Stimulated activated CD4-positive, alpha-beta T cell treated with anti-CD3 and anti-CD28 coated beads, Interleukin-4, amount 100 ng/mL, for 4 hours (primary cell): ENCODE results near the gene HOXA9.

Source experiments
- DNase-seq, 2 experiments: peaks; one replicate each; pipeline ENCODE4 v3.0.0-alpha.2; 2020

HOXA9 gene

DNA sequence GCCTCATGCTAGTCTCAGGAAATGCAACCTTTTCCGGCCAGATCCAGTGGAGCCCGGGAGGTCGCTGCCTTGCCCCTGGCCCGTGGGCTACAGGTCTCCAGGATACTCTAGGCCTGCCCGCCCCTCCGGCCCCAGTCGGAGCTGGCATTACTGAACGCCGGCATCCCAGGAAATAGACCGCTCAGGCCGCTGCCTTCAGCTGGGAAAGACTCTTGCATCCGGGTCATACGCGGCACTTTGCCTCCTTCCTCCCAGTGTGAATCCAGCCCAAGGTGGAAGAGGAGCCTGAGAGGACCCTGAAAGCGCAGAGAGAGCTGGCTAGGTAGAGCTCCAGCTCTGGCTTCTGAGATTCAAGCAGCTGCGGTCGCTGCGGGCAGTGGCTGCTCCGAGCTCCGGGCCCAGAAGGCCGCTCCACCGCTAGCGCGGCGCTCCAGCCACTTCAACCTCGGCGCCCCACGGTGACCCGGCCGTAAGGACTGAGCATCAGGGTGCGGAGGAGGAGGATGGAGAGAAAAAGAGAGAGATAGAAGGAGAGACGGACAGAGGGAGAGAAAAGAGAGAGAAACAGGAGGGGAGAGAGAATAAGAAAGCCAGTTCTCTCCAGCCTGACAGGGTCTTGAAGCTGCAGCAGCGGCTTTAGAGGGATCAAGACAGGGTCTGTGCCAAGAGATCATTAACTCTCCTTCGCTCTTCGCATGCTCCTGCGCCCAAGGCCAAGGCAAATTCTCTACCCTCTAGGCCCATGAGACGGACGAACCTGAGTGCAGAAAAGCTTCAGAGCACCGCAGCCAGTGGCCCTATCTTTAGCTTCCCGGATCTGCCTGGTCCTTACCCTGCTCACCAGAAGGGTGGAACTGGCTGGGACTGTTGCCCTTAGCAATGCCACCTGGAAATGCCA, 10.5 kb upstream of the HOXA9 start:
- DNase-seq, result no peak

DNA sequence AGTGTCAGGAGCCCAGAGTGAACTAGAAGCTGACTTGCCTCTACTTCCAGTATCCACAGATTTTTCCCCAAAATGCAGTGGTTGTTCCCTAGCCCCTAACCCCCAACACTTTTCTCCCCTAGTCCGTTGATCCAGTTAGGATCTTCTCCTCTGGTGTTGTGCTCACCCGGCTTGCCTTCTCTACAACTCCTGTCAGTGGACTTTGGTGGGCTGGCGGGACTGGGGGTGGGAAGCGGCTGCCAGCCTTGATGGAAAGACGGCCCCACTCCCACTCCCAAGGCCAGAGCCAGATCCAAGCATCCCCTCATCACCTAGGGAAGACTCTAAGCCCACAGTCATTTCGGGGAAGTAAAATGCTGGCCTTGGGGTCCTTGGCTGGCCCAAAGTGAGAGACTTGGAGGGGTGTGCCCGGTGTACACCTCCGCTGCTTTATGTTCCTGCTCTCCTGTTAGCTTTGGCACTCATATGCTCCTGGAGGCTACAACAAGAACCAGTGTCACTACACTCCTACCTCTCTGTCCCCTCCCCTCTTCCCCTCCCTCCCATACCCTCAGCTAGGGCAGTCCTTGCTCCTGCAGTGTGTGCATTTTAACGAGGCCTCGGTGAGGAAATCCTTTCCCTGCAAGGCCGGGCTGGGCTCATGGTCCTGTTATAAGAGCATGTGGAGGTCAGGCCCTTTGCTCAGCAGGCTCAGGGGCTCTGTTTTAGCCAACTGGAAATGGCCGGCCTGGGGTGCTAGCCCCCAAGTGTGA, 9.7 kb upstream of the HOXA9 start:
- no peak for DNase-seq

DNA sequence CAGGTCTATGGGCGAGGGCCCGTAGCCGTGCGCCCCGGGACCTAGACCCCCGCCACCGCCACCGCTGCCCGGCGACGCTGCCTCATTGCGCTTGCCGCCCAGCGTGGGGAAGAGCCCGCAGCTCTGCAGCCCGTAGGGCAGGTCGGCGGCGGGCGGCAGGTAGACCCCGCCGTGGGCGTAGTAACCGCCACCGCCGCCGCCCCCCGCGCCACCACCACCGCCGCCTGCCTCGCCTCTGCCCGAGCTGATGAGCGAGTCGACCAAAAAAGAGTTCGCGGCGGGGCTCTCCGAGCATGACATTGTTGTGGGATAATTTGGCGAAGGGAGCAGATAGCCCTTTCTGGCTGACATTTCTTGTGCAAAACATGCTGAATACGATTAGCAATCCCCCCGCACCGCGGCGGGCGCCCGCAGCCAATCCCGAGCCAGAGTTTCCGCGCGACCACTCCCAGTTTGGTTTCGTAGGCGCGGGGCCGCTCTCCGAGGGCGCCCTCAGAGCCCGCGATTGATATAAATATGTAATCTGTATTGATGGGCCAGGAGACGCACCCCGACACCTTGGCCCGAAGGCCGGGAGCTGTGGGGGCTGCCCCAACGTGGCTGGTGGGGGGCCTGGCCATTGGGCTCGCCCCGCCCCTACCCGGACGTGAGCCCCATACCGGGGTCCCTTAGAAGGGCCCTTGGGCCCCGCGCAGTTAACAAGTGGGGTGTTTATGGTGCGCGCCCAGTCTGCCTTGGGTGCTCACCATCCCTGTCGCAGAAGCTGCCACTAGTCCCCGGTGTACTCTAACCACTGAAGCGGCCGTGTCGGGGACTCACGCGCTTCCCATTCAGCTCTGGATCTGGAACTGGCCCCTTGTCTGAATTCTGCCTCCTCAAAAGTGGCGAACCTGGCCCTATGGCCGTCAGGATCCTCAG, 8.9 kb upstream of the HOXA9 start, which contains the start of gene HOXA10:
Gene HOXA10 (minus strand): TSS at position 365 of the 918 bp plus-strand sequence. CDS start 14 bp downstream, at position 351.
- no peak for DNase-seq

DNA sequence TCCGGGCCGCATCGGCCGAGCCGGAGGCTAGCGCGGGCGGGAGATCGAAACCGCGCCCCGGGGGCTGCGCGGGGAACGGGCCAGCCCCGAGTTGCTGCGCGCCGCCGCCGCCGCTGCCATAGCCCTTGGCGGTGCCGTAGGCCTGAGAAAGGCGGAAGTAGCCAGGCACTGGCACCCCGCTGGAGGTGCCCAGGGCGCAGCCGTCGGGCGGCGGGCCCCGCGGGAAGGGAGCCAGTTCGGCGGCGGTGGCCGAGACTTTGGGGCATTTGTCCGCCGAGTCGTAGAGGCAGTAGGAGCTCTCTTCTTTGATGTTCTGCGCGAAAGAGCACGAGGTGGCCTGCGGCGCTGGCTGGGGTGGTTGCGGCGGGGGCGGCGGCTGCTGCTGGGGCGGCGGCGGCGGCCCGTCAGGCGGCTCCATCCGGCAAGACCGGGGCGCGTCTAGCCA, 8.2 kb upstream of the HOXA9 start:
- no peak for DNase-seq

DNA sequence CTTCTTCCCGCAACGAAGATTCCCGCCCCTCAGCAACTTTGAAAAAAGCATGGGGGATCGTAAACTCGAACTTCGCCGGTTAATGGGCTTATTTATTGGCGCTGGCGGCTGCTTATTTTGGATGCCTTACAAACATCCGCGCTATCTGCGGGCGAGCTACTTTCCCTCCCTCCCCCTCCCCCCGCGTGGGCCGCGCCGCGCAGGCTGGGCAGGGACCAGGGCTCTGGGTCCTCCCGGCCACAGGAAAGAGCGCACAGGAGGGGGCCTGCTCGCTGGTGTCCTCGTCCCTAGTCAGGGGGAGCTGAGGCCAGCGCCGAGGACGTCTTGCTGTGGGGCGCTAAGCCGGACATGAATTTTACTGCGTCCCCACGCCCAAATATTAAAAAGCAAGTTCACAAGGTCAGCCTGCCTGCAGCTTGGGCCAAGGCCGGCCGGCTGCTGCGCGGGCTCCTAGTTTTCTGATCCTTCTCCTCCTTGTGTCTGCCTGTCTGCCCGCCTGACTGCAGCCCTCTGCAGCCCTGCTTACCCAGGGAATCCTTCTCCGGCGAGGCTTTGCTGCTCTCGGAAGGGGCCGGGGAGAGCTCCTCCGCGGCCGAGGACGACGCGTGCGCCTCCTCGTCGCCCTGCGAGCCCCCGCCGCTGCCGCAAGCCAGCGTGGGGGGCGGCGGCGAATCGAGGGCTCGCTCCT, 7.6 kb upstream of the HOXA9 start:
- no peak for DNase-seq

DNA sequence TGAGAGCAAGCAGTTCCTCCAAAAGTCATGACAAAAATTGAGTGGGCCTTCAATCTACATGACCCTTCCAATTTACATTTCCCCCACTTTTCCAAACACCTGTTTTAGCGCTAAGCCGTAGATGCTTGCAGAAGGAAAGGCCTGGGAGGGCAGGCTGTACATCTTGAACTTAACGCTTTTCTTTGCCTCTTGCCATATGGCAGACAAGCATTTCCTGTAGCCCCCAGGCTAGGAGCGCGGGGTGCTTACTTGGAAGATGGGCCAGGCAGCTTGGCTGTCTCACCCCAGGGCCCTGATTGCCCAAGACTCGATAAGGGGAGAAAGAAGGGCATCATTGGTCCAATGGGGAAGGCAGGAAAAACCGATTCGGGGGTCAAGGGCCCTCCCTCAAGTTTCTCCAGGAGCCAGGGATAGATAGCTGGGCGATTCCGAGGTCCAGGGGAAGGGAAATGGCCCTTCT, 7.0 kb upstream of the HOXA9 start:
- DNase-seq, result no peak

DNA sequence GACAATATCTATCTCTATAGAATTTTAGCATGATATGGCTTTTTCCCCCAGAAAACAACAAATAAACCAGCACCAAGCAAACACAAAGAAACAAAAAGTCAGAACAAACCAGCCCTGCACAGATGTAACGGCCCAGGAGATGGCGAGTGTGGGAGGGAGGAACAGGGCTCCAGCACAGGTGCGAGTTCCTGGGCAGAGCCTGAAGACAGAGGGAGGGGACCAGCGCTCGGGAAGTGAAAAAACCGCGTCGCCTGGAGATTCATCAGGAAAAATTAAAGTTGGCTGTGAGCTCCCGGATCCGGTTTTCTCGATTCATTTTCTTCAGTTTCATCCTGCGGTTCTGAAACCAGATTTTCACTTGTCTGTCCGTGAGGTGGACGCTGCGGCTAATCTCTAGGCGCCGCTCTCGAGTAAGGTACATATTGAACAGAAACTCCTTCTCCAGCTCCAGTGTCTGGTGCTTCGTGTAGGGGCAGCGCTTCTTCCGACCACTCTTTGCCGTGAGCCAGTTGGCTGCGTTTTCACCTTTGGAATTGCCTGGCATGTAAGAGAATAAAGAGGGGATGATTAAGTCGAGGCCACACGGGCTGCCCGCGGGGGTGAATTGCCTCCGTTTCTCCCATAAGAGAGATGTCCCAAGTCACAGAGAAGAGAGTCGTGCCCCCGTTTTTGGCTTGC, 6.4 kb upstream of the HOXA9 start:
- no peak for DNase-seq

DNA sequence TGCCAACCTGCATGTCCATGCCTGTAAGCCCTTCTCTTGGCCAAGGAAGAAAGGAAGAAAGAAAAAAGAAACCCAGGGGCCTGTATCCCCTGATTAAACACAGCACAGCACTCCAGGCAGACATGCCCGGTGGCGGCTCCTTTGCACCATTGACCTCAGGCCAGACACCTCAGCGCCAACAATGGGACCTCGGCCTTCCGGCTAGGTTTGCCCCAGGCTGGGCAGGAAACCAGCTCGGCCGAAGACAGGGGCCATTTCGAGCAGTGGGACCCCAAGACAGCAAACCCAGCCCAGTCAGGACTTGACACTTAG, 5.9 kb upstream of the HOXA9 start:
- DNase-seq, result no peak

DNA sequence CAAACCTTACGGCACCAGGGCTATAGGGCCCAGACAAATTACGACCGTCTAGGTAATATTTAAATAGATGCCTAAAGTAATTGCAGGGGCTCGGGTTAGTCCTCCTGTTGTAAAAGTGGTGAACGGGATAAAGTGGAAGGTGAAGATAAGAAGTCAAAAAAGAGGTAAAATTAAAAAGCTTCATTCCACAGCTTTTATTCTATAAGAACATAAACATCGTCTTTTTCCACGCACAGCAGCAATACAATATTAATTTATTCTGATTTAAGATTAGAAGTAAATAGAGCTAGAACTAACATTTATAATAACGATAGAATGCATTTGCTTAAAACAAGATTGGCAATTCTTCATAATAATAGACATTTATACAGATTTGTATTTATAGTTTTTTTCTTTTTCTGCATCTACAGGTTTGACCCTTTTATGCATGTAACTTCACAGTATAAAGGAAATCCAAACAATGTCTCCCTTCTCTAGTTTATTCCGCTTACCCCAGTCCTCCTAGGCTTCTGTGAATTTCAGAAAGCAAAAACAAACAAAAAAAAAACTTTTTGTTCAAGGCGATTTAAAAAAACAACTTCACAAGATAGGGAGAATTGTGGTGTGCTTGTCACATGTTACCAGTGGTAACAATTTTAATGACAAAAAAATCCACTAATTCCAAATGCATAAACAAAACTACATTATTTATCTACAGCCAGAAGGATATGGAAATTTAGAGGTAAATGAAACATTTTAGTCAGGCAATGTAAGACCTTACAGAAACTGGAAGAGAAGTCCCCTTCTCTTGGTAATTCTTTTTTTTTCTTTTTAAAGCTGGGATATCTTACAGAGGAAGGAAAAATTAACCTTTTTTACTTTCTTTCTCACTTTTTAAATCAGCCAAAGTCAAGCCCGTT, 5.3 kb upstream of the HOXA9 start:
- no peak for DNase-seq

DNA sequence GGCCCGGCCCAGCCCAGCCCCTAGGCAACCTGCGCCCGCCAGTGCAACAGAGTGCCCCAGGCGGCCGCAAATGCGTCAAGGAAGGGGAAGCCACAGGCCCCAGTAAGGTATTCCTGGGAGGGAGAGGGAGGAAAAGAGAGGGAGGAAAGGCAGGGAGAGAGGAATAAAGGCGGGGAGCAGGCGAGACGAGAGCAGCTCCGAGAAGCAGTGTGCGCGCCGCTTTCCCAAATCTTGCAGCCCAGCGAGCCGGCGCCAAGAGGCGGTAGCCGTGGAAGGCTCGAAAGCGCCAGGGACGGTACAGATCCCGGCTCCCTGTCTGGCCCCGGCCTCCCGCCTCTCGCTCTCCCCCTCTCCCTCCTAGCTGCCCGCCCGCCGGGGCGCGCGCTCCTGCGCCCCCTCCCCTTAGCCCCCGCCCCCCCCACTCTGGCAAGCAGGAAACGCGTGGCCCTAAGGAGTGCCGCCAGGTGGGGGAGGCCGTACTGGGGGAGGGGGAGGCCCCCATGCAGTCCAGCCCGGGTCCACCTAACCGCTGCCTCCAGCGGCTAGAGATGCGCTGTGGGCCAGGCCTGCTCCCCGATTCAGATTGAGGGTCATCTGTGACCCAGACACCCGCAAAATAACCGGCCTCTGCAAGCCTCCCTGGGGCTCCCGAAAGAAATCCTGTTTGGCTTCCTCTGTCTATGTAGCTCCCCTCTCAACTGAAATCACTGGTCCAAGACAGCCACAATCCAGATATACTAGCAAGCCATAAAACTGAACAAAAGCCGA, 4.5 kb upstream of the HOXA9 start:
- no peak for DNase-seq

DNA sequence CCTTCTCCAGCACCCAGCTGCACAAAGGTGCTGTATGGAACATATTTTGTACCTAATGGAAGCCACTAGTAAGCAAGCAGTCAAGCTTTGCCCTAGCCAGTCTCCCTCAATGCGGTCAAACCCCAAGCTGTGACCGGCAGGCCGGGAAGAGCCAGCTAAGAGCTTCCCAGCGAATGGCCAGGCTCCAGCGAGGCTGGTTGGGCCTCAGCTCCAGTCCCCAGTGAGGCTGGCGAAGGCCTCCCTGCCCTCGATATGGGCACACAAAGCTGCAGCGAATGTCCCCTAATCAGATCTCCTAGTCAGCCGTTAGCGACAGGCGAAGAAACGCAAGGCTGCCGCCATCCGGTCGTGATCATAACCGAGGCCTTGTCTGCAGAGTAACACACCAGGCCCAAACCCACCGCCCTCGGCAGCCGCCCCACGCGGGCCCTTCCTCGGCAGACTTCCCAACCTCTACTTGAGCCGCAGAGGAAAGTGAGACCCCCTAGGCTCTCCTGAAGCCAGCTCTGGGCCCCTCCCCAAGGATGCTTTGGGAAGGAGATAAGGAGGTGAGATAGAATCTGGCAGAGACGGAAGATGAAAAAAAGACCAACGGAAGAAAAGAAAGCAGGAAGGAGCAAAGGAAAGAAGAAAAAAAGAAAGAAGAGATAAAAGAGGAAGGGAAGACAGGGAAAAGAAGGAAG, 3.1 kb upstream of the HOXA9 start:
- DNase-seq, result no peak

DNA sequence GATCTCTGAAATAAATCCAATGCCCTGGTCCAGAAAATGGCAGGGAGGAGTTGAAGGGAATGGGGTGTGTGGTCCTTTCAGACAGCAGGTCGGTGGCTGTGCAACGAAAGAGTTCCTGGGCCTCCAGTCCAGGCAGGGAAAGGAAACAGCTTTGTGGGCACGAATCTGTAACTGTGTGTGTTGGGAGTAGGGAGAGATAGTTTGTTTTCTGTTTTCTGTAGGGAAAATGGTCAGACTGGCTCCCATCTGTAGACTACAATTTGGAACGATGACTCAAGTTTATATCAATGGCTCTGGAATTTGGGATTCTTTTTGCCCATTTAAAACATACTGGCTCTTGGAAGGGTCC, 2.6 kb upstream of the HOXA9 start:
- no peak for DNase-seq

DNA sequence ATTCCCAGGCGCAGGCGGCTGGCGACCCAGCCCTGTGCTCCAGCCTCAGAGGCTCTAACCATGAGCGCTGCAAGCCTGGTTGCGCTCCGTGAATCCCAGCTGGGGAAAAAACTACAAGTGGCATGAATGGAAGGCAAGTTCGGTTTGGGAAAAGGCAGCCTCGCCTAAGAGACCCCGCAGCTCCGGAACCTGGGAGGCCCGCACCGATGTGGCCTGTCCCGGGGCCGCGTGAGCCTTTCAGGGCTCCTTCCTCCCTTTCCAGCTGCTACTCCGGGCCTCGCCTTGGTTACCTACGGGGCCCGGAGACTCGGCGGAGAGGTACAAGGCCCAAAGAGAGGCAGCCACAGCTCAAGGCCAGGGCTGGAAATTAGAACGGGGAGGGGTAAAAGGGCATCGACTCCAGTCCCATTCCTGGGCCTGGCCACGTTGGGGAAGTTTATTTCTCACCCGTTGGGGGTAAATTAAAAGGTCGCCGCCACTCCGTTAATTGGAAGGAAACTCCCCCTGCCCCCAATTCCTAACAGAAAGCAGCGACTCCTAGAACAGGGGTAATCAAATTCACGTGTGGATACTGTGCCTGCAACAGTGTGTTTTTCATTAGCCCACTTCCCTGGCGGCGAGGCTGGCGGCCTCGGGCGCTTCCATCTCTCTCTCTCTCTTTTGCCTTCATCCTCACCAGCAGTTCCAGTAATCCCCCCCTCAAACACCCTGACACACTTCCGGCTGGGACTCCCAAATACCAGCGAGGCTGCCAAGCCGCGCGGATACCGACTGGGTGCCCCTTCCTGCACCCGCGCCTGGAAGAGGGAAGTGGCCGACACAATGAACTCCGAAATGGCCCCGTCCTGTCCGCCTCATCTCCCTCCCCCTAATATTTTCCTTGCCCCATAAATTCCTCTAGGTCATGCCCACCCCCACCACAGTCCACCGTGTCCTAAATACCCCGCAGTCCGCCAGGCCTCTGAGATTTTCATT, 1.5 kb upstream of the HOXA9 start:
- DNase-seq, result no peak

DNA sequence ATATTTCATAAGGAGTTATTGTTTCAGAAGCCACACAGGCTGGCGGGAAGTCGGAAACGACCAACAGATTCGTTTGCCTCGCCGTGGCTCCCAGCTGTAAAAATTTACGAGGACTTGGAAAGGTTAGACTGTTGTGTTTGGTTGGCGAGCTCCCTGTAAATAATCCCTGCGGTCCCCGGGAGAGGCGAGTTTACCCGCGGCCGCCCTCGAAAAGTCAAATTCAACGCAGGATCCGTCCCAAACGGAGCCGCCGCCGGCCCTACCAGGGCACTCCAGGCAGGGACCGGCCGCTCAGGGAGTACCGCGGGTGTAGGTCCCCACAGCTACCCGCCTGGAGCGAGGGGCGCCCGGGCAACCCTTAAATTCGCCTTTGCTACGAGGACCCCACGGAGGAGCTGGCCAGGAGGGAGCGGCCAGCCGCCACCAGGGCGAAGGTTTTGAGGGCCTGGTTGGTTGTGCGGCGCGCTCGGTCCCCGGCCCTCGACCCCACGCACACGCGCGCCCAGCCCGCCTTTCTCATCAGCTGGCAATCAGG, 726 bp upstream of the HOXA9 start:
- no peak for DNase-seq

DNA sequence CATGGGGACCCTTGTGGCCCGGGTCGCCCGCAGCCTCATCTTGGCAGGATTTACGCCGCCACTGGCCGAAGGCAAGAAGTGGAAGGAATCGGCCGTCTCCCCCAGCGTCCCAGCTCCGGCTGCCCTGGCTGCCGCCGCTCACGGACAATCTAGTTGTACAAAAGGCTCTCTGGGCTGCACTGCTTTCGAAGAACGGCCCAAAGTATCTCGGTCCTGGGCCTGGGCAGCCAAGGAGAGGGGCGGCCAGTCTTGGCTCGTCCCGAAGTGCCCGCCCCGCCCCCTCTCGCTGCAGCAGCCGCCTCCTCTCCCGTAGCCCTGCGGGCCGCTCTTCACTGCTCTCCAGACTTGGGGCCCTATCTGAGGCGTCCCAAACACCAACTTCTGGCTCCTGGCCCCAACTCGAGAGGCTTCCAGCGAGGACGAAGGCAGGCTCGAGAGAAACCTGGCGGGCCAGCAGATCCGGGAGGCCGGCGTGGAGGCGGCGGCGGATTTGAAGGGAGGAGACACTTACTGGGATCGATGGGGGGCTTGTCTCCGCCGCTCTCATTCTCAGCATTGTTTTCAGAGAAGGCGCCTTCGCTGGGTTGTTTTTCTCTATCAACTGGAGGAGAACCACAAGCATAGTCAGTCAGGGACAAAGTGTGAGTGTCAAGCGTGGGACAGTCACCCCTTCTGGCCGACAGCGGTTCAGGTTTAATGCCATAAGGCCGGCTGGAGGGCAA, 809 bp downstream of the HOXA9 start:
- DNase-seq, result no peak

DNA sequence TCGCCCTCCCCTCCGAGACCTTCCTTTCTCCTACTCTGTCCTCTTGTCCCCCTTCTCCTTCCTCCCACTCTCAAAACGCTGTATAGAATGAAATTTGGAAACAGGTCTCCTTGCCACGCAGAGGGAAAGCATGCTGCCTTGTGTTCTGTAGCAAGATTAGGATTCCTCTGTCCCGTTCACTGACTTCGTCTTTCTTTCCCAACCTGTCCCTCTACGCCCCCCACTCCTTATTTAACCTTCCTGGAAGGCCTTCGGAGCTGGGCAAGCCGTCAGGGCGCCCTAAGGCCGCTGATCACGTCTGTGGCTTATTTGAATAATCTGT, 1.3 kb downstream of the HOXA9 start:
- DNase-seq, result no peak
